GM12801 (cell line): Measurements from ENCODE around the gene TMEM59.

Source experiments
- CTCF ChIP-seq: IDR thresholded peaks from one replicate; pipeline ENCODE4 v1.5.1; 2011; ENCODE audit warnings: control low read depth; ENCODE audit not compliant: insufficient read length; ENCODE audit errors: extremely low read depth

The TMEM59 gene

GRCh38 chr1:54014009-54014629 is 38.9 kb downstream of the TMEM59 start:
- no peak for TF ChIP-seq CTCF

- no peak for TF ChIP-seq CTCF
Measured at GRCh38 chr1:54013393-54014008, 39.5 kb downstream of the TMEM59 start.

- no peak for TF ChIP-seq CTCF
Measured at GRCh38 chr1:54012863-54013262, 40.1 kb downstream of the TMEM59 start.

- no peak for TF ChIP-seq CTCF
Measured at GRCh38 chr1:54012008-54012325, 41.0 kb downstream of the TMEM59 start.

- no peak for TF ChIP-seq CTCF
Measured at GRCh38 chr1:54011316-54012007, 41.5 kb downstream of the TMEM59 start.

GRCh38 chr1:54010415-54011117 is 42.4 kb downstream of the TMEM59 start:
- no peak for TF ChIP-seq CTCF

GRCh38 chr1:54009406-54009805 is 43.6 kb downstream of the TMEM59 start:
- no peak for TF ChIP-seq CTCF
